IMR-90 (cell line): Measurements from ENCODE around the gene ATXN1. TPM values are rescaled to one million over a fixed set of nuclear protein-coding genes. Genes with fewer than 3 reads are reported as not detected.

ENCODE experiments used
- ATAC-seq: fragments of 200-7000 bp; cut with Tn5 transposase; 2 replicates; pipeline ENCODE4 v1.9.1; 2020; ENCODE audit warnings: low read depth, mild to moderate bottlenecking, moderate library complexity
- BruUV-seq: library from RNA; stranded (reverse); fragments of 400-500 nt; replicated peaks from 2 replicates; lab custom pipeline; 2021; lab: Mats Ljungman, UMichigan
- CTCF ChIA-PET: fragments of 300-600 bp; formaldehyde crosslinking; extraction: SDS; loops from one replicate; lab custom pipeline; 2021; ENCODE audit warnings: antibody characterized with exemption; lab: Yijun Ruan, JAX
- POLR2A ChIA-PET: fragments of 300-600 bp; sonication (Branson Sonifier 250); formaldehyde crosslinking; loops from one replicate; lab custom pipeline; 2022; ENCODE audit warnings: antibody characterized with exemption; ENCODE audit not compliant: unreplicated experiment; lab: Charles Lee
- DNase-seq: peaks from one replicate; pipeline ENCODE4 v3.0.0; 2013
- H2AFZ ChIP-seq: replicated peaks from 2 replicates; pipeline ENCODE3; 2013; ENCODE audit warnings: low read length, mild to moderate bottlenecking; ENCODE audit not compliant: poor library complexity
- H2AK5ac ChIP-seq: 2 replicates; pipeline ENCODE4 v1.6.1; 2013; ENCODE audit warnings: low read depth, low read length, inconsistent platforms
- H2AK9ac ChIP-seq: replicated peaks from 2 replicates; pipeline ENCODE3; 2013; ENCODE audit warnings: mild to moderate bottlenecking, low read depth, low read length, moderate library complexity; ENCODE audit not compliant: poor library complexity
- H2BK120ac ChIP-seq: 2 replicates; pipeline ENCODE4 v1.6.1; 2013; ENCODE audit warnings: low read depth, low read length, inconsistent platforms
- H2BK15ac ChIP-seq: 3 replicates; pipeline ENCODE4 v1.6.1; 2013; ENCODE audit warnings: low read depth, low read length, inconsistent platforms
- H2BK20ac ChIP-seq: 2 replicates; pipeline ENCODE4 v1.6.1; 2013; ENCODE audit warnings: low read depth, mild to moderate bottlenecking, inconsistent platforms, low read length, moderate library complexity
- H2BK5ac ChIP-seq: 2 replicates; pipeline ENCODE4 v1.6.1; 2013; ENCODE audit warnings: mild to moderate bottlenecking, low read depth, low read length, inconsistent platforms; ENCODE audit not compliant: poor library complexity, severe bottlenecking
- H3K14ac ChIP-seq: replicated peaks from 2 replicates; pipeline ENCODE4 v1.6.1; 2013; ENCODE audit warnings: low read depth, low read length, inconsistent platforms
- H3K18ac ChIP-seq: 2 replicates; pipeline ENCODE4 v1.6.1; 2013; ENCODE audit warnings: low read depth, low read length, control low read depth
- H3K23ac ChIP-seq: 2 replicates; pipeline ENCODE4 v1.6.1; 2013; ENCODE audit warnings: low read depth, low read length, inconsistent platforms
- H3K27ac ChIP-seq: 2 replicates; pipeline ENCODE4 v1.5.1; 2013; ENCODE audit warnings: mild to moderate bottlenecking, control low read depth, low read length; ENCODE audit not compliant: insufficient read depth
- H3K27me3 ChIP-seq: 2 replicates; pipeline ENCODE4 v1.6.1; 2013; ENCODE audit warnings: low read length; ENCODE audit not compliant: control insufficient read depth, insufficient read depth
- H3K36me3 ChIP-seq: 2 replicates; pipeline ENCODE4 v1.6.1; 2013; ENCODE audit warnings: low read length, mixed read lengths; ENCODE audit not compliant: control insufficient read depth, insufficient read depth
- H3K4ac ChIP-seq: 2 replicates; pipeline ENCODE4 v1.6.1; 2013; ENCODE audit warnings: low read depth, low read length, inconsistent platforms
- H3K4me1 ChIP-seq: 2 replicates; pipeline ENCODE4 v1.6.1; 2013; ENCODE audit warnings: low read length, mixed read lengths; ENCODE audit not compliant: control insufficient read depth, insufficient read depth
- H3K4me2 ChIP-seq: 2 replicates; pipeline ENCODE4 v1.6.1; 2013; ENCODE audit warnings: low read depth, mild to moderate bottlenecking, control low read depth, low read length, moderate library complexity
- H3K4me3 ChIP-seq: 2 replicates; pipeline ENCODE4 v1.5.1; 2013; ENCODE audit warnings: low read depth, mild to moderate bottlenecking, control low read depth, low read length, moderate library complexity; ENCODE audit not compliant: insufficient read depth
- H3K56ac ChIP-seq: 2 replicates; pipeline ENCODE4 v1.6.1; 2013; ENCODE audit warnings: low read length, inconsistent platforms; ENCODE audit not compliant: insufficient read depth; ENCODE audit errors: extremely low read depth
- H3K79me1 ChIP-seq, 2 experiments: 2 replicates each; pipeline ENCODE4 v1.6.1; 2013; ENCODE audit warnings: low read length in 2 of 2, inconsistent platforms in 1 of 2, low read depth in 1 of 2
- H3K9ac ChIP-seq: 2 replicates; pipeline ENCODE4 v1.6.1; 2013; ENCODE audit warnings: low read depth, low read length, control low read depth
- H3K9me1 ChIP-seq: 2 replicates; pipeline ENCODE4 v1.6.1; 2013; ENCODE audit warnings: low read length, inconsistent platforms; ENCODE audit not compliant: insufficient read depth
- H3K9me3 ChIP-seq: 2 replicates; pipeline ENCODE4 v1.6.1; 2013; ENCODE audit warnings: low read length; ENCODE audit not compliant: control insufficient read depth, insufficient read depth
- H4K20me1 ChIP-seq: 2 replicates; pipeline ENCODE4 v1.6.1; 2013; ENCODE audit warnings: low read length, inconsistent platforms; ENCODE audit not compliant: insufficient read depth
- H4K5ac ChIP-seq: 2 replicates; pipeline ENCODE4 v1.6.1; 2013; ENCODE audit warnings: mild to moderate bottlenecking, low read depth, low read length, control low read depth
- H4K8ac ChIP-seq, 2 experiments: 2 replicates each; pipeline ENCODE4 v1.6.1; 2013; ENCODE audit warnings: low read depth in 2 of 2, low read length in 2 of 2, control low read depth in 1 of 2, inconsistent platforms in 1 of 2
- H4K91ac ChIP-seq: 2 replicates; pipeline ENCODE4 v1.6.1; 2013; ENCODE audit warnings: low read depth, low read length, inconsistent platforms; ENCODE audit not compliant: insufficient read depth
- BHLHE40 ChIP-seq: fragments of 150-350 bp; IDR thresholded peaks from 2 replicates; pipeline ENCODE4 v1.6.1; 2016; ENCODE audit warnings: mild to moderate bottlenecking, low read depth, low read length
- CEBPB ChIP-seq: IDR thresholded peaks from 2 replicates; pipeline ENCODE4 v1.6.1; 2012; ENCODE audit warnings: low read depth, low read length, improper control_type of control experiment
- CHD1 ChIP-seq: IDR thresholded peaks from 2 replicates; pipeline ENCODE4 v1.6.1; 2012; ENCODE audit warnings: low read depth, low read length, improper control_type of control experiment
- ELK1 ChIP-seq: fragments of 150-350 bp; IDR thresholded peaks from 2 replicates; pipeline ENCODE4 v1.6.1; 2016; ENCODE audit warnings: low read depth, mild to moderate bottlenecking, low read length, moderate library complexity, borderline replicate concordance
- MAFK ChIP-seq: IDR thresholded peaks from 2 replicates; pipeline ENCODE4 v1.6.1; 2012; ENCODE audit warnings: low read depth, low read length, improper control_type of control experiment
- MAZ ChIP-seq: IDR thresholded peaks from 2 replicates; pipeline ENCODE4 v1.6.1; 2012; ENCODE audit warnings: low read depth, mild to moderate bottlenecking, low read length, improper control_type of control experiment, moderate library complexity, borderline replicate concordance
- MXI1 ChIP-seq: IDR thresholded peaks from 2 replicates; pipeline ENCODE4 v1.6.1; 2012; ENCODE audit warnings: low read depth, mild to moderate bottlenecking, low read length, moderate library complexity, borderline replicate concordance
- NFE2L2 ChIP-seq: fragments of 150-350 bp; IDR thresholded peaks from 2 replicates; pipeline ENCODE4 v1.6.1; 2016; ENCODE audit warnings: low read depth, mild to moderate bottlenecking, low read length
- POLR2A ChIP-seq: IDR thresholded peaks from 2 replicates; pipeline ENCODE4 v1.6.1; 2012; ENCODE audit warnings: mild to moderate bottlenecking, low read depth, low read length
- RAD21 ChIP-seq: IDR thresholded peaks from 2 replicates; pipeline ENCODE4 v1.6.1; 2012; ENCODE audit warnings: low read length, improper control_type of control experiment
- RCOR1 ChIP-seq: IDR thresholded peaks from 2 replicates; pipeline ENCODE4 v1.6.1; 2012; ENCODE audit warnings: mild to moderate bottlenecking, low read length, improper control_type of control experiment; ENCODE audit not compliant: insufficient replicate concordance
- USF2 ChIP-seq: fragments of 150-350 bp; IDR thresholded peaks from 2 replicates; pipeline ENCODE4 v1.6.1; 2017; ENCODE audit warnings: mild to moderate bottlenecking, antibody characterized with exemption, low read length, low read depth
- WGBS, 2 experiments: methylation state at CpG; one replicate each; pipeline versions ENCODE4 v1.1.5 to v1.1.7; 2013; ENCODE audit warnings: missing lambda C conversion rate in 2 of 2; ENCODE audit not compliant: insufficient read length in 1 of 2; ENCODE audit errors: extremely low coverage in 2 of 2; 5-methylcytosine and 5-hydroxymethylcytosine counted together
- dilution Hi-C: fragments of 300-500 bp; cut with HindIII; formaldehyde crosslinking; loops from one replicate; pipeline ENCODE4 v1.14.3; 2018; ENCODE audit warnings: low sequenced_read_pairs; ENCODE audit not compliant: unreplicated experiment
- in situ Hi-C: fragments of 300-500 bp; cut with MboI; formaldehyde crosslinking; loops from 3 replicates; pipeline ENCODE4 v1.14.3; 2019; ENCODE audit warnings: low sequenced_read_pairs, inconsistent platforms, mixed read lengths
- intact Hi-C: fragments of 100-400 bp; cut with micrococcal nuclease; formaldehyde crosslinking; loops from 2 replicates; pipeline ENCODE4 v1.10.0; 2022
- polyA plus RNA-seq, 3 experiments: library from polyadenylated mRNA; depleted of rRNA; stranded (reverse); fragments of >200 nt; gene quantifications; 2 replicates each; pipeline ENCODE4 v1.2.3, GENCODE V29; 2012; ENCODE audit warnings: low replicate concordance in 1 of 3
- total RNA-seq: library from RNA; depleted of rRNA; stranded (reverse); fragments of >200 nt; gene quantifications from 2 replicates; pipeline ENCODE4 v1.2.3, GENCODE V29; 2012

Gene ATXN1
- total and polyA plus RNA-seq, 2 of the 4 experiments (the other 2 are of a cell fraction), result 7.3 to 11.1 TPM

- Histone ChIP-seq H2BK5ac (no peak overlapping the region), H3K36me3 (peaks cover 9% of the 10 kb centered on the region), H3K4me3 (no peak overlapping the region), H4K5ac (no peak overlapping the region), H3K27ac (no peak overlapping the region), H2BK20ac (no peak overlapping the region), H2BK15ac (no peak overlapping the region), H3K4me1 (peaks cover 14% of the 10 kb centered on the region), H3K79me1 (peaks cover 19 to 58% of the 10 kb centered on the region in 2 experiments), H3K9me1 (peaks cover 16% of the 10 kb centered on the region), H3K23ac (no peak overlapping the region), H4K8ac (no peak overlapping the region), H2AFZ (no peak overlapping the region), H4K20me1 (peaks cover 48% of the 10 kb centered on the region; the same call in 1 of the 2 replicates), H2AK9ac (no peak overlapping the region), H3K27me3 (no peaks in the 10 kb centered on the region), H3K4me2 (no peak overlapping the region), H3K18ac (no peak overlapping the region), H2AK5ac (no peak overlapping the region), H3K14ac (no peak overlapping the region), H3K9me3 (no peaks in the 10 kb centered on the region), H3K4ac (no peak overlapping the region), H2BK120ac (no peak overlapping the region), H3K56ac (no peak overlapping the region), H4K91ac (no peak overlapping the region), H3K9ac (no peak overlapping the region)
- ChIA-PET CTCF (no interaction called here), POLR2A (no interaction called here)
- no TSS peak for BruUV-seq
- intact Hi-C loops (no loop called here), dilution Hi-C loops (no loop called here), in situ Hi-C loops (no loop called here)
- 75% methylated on average over 1 of the region's 3 CpGs; no CpG with 5 or more reads in 1 of the 2 experiments for WGBS, 2 experiments
- no peak for ATAC-seq
- DNase-seq, result no peak
- TF ChIP-seq MAZ (no peak), POLR2A (no peak), CHD1 (no peak), NFE2L2 (no peak), MXI1 (no peak), MAFK (no peak), BHLHE40 (no peak), RCOR1 (no peak), USF2 (no peak), CEBPB (no peak), ELK1 (no peak), RAD21 (no peak)
Observed at GRCh38 chr6:16754274-16754673, 7.0 kb downstream of the ATXN1 start.
